AML-193 (cell line): Measurements from ENCODE around the gene SOX13.
"Not testable (repeated sequence)": the region's sequence is repeated elsewhere in the genome, so short reads cannot be mapped to it uniquely, and the experiment has no call there.

ENCODE experiments used
- DNase-seq, 2 experiments: peaks; one replicate each; lab custom pipeline; 2025; lab: John Stamatoyannopoulos, UW

Gene SOX13

DNA sequence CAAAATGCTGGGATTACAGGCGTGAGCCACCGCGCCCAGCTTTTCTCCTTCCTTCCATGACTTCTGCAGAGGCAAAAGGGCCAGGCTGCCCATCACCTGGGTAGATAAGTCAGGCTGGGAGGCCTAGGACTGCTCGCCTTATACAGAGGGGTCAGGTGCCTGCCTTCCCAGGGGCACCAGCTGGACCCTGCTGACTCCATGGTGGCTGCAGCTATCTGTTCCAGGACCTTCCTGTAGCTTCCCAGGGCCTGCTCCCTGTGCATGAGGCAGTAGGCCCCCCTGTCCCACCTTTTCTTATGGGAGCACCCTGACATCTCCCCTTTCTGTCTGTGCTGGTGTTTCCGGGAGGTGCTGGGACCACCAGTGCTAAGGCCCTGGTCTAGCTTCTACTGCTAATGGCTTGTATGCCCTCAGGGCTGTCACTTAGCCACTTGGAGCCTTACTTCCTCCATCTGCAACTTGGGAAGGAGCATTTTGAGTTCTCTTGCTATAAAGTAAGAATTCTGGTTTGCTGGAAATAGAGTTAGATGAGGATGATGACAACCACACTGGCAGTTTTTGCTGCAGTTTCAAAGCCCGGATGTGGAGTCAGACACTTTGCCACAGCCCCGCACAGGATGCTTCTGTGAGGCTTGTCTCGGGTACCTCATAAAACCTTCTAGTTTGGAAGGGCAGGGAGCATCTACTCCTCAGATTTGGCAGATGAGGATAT is 14.4 kb downstream of the SOX13 start:
- no peak for DNase-seq

DNA sequence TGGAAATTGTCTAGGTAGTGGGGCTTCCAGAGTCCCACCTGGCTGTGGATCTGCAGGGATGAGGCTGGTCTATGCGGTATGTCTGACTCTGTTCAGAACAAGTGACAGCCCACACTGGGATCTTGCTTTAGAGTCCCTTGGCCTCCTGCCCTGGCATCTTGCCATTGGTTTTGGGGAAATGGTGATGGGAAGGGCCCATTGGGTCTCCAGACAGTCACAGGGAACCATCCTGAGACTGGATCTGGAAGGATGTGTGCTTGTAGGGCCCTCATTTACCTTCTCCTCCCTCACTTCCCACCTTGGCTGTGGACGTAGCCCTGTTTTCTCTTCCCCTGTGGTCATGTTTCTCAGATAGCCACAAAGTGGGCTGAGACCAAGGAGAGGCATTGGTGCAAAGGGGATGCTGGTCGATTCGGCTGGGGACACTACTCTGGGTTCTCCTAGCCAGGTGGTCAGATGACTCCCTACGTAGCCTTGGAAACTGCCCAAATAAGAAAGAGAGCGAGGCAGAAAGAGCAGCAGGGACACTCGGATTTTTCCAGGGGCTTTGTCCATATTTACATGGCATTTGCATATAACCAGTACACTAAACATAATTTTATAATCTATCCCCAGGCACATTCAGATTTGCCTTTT is 15.1 kb downstream of the SOX13 start:
- DNase-seq, result no peak

DNA sequence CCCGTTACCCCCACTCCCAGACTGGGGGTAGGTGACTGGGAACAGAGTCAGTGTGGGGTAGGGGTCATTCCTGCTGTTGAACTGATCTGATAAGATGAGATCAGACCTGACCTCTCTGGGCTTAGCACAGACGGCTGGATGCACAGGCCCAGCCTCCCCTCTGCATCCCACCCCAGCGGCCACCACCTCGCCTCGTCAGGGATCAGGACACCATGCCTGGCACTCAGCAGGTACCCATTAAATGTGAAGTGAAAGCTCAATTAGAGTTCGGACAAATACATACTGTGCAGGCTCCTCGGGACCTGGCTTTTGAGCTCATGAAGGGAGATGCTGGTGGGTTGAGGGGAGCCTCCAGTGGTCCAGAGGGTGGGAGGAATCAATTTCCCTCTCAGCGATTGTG is 15.7 kb downstream of the SOX13 start:
- no peak for DNase-seq

DNA sequence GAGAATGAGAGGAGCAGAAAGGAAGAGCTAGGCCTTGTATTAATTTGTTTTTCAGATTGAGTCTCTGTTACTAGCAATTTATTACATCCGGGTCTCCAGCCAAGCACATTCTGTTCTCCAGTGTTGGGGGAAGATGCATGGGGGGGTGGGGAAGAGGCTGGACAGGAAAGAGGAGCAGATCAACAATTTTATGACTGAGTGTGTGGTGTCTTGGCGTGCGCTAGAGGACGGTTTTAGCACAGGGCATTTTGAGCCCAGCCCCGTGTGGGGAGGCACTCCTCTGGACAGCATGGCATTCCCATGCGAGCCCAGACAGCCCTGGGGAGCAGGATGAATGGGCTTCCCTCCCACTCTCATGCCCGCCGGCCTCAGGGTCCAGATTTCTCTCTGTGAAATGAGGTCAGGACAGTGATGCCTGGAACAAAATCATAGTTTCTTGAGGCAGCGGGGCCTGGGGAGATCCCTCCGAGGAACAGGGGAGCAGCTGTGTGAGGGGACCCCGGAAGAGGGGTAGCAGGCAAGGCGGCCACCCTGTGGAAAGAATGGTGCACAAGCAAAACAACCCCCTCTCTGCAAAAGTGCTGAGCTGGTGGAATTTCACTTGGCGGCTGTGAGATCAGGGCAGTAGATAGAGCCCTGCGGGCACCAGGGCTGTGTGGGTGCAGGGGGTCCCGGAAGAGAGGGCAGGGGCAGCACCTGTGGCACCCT is 16.3 kb downstream of the SOX13 start:
- no peak for DNase-seq

DNA sequence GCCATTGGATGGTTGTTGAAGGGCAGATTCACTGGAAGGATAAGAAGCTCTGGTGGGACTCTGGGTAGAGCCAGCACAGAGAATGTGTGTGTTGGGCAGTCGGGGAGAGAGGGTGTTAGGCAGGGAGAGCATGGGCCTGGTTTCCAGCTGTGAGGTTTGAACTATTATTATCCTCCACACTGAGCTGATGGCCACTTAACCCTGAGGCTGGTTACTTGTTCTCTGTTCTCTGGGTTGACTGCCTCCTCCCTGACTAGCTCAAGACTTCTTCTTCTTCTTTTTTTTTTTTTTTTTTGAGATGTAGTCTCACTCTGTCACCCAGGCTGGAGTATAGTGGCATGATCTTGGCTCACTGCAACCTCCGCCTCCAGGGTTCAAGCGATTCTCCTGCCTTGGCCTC is 17.2 kb downstream of the SOX13 start:
- DNase-seq, result not testable (repeated sequence)

DNA sequence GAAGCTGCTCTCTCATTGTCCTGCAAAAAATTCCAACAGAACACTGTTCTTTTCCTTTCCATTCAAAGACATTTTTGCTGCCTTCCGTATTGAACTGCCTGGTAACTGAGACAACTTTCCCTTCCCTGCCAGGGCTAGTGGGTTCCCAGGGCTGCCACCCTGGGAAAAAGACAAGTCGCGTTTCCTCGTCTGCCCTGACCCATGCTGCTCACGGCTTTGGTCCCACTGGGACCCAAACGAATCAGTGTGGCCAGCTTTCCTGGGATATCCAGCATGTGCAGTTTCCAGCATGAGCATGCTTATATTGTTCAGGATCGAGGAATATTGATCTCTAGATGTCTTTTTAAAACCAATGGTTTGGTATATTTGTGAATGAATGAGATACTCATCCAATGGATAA is 18.2 kb downstream of the SOX13 start:
- no peak for DNase-seq

DNA sequence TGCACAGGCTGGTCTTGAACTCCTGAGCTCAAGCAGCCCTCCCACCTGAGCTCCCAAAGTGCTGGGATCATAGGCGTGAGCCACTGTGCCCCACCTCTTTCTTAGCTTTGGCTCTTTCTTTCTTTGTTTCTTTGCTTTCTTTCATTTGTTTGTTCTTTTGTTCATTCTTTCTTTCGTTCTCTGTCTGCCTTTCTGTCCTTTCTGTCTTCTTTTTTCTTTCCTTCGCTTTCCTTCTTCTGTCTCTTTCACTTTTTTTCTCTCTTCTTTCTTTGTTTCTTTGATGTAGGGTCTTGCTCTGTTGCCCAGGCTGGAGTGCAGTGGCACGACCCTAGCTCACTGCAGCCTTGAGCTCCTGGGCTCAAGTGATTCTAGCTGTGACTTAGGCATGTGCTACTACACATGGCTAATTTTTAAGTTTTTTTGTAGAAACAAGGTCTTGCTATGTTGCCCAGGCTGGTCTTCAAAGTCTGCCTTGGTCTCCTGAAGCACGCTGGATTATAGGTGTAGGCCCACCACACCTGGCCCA is 18.9 kb downstream of the SOX13 start:
- no peak for DNase-seq

DNA sequence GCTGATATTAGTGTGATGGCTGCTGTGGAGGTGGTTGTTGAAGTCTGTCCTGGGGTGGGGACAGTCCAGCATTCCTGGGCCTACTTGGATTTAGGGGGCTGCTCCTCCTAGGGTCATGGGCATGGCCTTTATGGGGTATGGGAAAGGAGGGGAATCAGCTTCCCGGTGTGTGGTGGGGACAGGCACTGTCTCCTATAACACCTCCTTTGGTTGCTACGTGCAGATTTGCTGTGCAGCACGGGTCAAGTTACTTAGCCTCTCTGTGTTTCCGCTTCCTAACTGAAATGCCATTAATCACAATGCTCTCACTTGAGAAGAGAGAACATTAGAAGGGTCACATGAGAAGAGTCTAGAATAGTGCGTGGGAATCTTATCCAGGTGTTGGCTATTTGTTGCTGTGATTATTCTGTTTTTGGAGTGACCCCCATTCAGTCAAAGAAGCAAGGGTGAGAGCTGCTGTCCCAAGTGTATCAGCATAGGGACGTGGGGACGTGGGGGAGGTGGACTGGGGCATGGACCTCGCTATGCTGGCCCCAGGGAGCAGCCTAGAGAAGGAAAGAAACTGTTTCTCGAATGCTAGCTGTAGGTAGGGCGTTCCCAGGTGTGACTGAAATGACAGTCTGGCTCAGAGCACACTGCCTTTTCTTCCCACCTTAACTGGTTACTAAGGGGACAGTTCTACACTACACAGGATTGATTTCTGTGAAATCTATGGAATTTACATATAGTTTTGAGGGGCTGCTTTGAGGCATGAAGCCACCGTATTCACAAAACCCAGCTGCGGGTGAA is 19.9 kb downstream of the SOX13 start:
- no peak for DNase-seq

DNA sequence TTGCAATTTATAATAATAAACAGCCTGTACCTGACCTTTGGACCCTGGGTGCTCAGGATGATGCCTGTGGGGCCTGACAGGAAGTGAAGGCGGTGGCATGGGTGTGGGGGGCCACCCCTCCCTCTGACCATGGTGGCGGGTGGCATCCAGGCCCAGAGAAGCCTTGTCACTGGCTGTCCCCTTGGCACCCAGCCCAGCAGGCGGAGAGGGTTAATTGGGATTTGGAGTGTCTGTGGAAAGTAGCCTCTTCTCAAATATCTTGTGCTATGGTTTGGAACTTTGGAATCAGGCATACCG is 20.5 kb downstream of the SOX13 start:
- no peak for DNase-seq

DNA sequence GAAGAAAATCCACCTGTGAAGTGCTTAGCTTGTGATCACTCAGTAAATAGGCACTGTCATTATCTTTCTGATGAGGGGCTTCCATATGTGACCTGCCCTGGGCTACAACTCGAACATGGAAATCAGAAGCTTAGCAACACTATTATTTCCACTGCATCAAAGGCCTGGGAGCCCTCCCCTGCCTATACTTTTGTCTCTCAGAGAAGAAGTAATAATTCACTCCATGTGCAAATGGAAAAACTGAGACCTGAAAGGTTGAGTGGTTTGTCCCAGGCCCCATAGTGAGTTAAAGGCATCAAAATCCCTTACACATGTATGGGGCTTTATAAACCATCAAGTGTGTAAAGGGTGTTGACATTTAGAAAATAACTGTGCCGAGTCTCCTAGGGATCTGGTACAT is 20.9 kb downstream of the SOX13 start:
- DNase-seq, result no peak

DNA sequence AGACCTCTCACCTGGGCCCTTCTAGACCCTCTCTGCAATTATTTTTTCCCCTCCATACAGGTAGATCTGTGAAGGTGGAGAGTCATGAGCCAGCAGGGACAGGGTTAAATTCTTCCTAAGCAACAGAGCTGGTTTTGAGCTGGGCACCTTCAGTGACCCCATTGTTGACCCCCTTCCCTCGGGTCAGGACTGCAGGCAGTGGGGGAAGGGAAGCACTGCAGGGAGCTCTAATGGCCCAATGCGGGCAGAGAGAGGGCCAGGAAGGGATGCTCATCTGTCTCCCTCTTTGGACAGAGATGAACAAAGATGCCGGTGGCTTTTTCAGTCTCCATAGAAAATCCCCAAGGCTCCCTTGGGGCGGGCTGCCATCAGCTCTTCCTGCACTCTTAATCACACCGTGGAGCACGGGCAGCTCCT is 21.4 kb downstream of the SOX13 start:
- no peak for DNase-seq

DNA sequence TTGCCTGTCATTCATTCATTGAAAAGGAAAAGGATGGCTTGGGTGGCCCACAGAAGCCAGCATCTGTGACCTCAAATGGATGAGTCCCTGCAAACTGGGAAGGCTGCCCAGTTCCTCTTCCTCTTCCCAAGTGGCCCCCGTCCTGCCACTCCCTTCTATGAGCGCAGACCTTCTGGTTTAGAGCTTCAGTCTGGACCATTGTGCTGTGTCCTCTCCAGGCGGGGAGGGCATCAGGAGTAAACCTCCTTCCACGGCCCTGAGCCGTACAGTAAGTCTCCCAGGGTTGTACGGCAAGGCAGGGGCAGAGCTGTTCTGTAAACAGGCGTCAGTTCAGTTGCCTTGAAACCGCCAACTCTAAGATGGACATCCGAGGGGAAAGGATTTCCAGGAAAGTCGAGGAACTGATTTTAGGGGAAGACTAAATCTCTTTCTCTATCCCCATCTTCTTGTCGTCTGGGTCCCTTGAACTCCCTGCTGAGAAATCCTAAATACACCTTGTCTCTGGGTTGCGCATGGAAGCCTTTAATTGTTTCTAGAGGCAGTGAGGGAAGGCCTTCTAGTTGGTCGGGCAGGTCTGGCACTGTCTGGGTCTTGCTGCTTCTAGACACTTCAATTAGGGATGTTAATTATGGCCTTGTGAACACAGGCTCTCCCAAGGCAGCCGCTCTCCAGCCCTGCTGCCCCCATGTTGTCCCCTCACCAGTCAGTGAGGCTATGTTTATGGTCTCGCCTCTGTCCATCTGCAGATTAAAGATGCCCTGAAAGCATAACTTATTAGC is 22.1 kb downstream of the SOX13 start:
- no peak for DNase-seq

DNA sequence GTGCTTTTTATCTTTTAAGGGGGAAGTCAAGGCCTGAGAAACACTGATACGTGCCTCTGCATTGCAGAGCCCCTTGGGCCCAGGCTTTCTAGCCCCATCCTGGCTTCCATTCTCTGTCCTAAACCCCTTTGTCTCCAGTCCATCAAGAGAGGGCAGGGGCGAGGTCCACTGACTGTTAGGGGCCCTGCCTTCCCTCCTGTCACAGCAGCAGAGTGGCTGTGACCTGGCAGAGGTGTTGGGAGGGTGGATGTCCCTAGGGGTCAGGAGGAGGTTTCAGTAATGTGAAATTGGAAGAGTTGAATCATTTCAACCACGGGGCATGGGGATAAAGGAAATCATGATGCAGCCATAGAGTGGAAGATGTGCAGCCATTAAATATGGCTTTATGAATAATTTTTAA is 24.0 kb downstream of the SOX13 start:
- DNase-seq, result no peak

DNA sequence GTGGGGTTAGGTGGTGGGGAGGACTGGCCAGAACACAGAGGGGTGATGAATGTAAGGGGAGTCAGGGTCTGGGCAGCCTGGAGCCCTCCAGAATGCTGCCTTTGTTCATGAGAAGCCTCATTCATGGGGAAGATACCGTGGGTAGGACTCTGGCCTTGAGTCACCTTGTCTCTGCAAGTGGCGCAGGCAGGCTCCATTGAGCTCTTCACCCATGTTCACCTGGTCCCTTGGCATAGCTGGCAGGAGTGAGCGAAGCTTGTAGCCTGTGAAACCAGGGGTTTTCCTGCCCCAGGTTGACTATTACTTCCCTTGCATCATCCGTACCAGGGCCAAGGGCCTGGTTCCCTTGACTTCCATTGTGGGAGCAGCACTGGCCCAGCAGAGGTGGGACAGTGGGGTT is 25.8 kb downstream of the SOX13 start:
- DNase-seq, result no peak

DNA sequence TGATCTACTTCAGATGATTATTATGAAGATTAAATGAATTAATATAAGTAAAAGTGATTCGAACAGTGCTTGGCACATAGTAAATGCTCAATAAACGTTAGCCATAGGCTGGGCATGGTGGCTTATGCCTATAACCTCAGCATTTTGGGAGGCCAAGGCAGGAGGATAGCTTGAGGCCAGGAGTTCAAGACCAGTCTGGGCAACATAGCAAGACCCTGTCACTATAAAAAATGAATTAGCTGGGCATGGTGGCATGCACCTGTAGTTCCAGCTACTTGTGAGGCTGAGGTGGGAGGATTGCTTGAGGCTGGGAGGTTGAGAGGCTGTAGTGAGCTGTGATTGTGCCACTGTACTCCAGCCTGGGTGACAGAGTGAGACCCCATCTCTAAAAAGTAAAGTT is 26.8 kb downstream of the SOX13 start:
- not testable (repeated sequence) for DNase-seq

DNA sequence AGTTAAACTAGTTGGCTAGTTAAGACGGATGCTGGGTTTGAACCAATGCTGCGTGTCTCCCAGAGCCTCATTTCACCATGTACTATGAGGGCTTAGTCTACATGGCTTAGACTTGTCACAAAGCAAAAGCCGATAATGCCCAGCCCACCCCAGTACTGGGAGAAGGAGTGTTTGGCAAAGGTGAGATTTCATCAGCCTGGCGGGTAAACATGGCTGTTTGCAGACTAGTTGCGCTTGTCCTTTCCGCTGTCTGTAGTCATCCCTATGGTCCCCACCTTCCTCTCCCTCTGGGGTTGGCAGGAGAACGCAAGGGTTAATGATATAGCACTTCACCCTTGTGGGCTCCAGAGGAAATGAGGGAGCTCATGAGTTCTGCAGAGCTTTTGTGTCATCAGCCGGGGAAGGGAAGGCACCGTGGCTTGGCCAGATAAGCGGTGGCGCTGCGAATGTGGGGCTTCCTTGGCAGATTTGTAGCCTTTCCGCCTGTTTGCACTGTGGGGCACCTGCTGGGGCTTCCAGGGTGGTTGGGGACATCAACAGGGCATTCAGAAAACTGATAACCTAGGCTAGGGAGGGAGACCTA is 29.2 kb downstream of the SOX13 start:
- DNase-seq, result no peak

DNA sequence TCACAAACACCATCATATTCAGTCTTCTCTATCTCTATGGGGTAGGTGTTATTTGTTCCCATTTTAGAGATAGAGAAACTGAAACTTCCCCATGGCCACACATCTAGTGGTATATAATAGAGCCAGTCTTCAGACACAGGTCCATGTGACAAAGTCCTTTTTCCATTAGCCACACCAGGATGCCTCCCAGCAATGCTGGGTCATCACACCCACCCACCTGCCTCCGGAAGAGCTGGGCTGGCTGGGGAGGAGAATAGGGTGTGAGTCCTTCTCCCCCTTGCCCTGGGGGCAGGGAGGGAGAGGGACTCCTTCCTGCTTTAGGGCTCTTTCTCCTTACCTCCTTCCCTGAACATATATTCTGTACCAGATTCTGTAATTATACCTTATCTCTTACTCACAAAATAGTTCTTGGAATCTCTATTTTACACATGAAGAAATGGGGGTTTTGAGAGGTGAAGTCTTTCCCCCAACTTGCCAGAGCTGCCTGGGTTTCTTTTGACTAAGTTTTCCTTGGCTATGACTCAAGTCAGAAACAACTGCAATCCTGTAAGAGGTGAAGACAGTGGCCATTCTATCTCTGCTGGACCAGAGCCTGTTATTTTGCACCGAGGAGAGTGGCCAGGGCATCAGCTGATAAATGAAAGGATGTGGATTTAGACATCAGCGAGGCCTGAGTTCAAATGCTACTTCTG is 30.0 kb downstream of the SOX13 start:
- DNase-seq, result no peak

DNA sequence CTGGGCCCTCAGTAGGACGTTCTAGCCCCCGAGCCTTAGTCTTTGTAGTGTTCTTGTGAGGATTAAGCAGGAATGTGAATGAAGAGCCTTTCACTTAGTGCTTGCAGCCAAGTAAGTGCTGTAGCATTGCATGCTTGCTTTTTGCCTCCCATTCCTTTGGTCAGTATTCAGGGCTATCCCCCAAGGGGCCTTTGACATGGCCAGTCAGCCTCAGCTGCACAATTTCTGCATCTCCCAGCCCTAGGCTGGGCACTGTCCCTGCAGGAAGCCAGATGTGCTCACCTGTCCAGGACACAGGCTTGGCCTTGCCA is 30.5 kb downstream of the SOX13 start:
- DNase-seq, result no peak

DNA sequence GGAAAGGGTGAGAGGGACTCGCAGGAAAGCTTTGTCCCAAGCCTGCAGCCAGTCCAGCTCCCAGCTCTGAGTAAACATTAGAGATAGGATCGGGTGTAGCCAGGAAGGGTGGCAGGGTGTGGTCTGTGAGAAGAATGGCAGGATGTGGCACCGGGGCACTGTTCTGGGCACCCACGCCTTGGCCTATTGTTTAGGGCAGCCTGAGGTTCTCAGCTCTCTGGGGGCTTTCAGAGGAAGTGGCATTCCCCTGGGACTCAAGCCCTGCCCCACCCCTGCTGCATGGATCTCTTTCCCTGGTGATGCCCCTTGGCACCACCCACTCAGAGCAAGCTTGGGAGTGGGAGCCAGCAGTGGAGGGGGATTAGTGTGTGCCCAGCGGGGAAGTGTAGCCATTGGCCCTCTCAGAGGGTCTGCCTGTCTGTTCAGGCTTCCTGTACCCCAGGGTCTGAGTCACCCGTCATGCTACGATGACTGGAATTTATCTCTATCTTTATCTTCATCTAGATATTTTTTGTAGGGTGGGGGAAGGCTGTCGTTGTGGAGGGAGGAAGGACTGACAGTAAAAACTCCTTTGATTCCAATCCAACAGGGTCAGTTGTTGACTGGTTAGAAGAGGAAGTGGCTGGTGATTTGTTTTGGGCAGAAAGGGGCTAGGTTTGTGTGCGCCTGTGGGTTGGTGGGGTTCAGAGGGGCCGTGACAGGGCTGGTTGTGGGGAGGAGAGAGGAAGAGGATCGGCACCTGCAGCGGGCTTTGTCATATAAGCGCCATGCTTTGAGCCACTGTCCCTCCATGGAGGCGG is 31.6 kb downstream of the SOX13 start:
- DNase-seq, result no peak

DNA sequence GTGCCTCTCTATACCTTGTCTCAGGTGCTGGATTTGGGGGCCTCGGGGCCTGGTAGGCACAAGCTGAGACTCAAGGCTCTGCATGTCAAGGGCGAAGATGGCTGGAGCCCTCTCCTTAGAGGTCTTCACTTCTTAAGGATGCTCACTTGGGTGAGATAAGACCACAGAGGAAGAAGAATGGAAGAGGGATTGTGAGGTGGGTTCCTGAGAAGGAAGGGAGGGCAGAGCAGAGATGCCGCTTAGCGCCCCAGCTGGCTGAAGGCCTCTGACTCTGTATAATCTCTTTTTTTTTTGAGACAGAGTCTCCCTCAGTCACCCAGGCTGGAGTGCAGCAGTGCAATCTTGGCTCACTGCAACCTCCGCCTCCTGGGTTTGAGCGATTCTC is 32.2 kb downstream of the SOX13 start:
- no peak for DNase-seq
